OCI-LY3 (cell line): Measurements from ENCODE around the gene GEN1.

Source experiments
- EZH2phosphoT487 ChIP-seq: fragments of 200-600 bp; shearing (Covaris generic); IDR thresholded peaks from 2 replicates; pipeline ENCODE4 v1.6.1; 2018; ENCODE audit warnings: antibody characterized with exemption, mixed run types, low read depth
- TF ChIP-seq, protein P1 (sequence below): fragments of 200-600, 300-600 bp; sonication (generic); IDR thresholded peaks from 2 replicates; pipeline ENCODE4 v1.5.1; 2014; ENCODE audit warnings: antibody characterized with exemption, low read length, low read depth

DNA sequence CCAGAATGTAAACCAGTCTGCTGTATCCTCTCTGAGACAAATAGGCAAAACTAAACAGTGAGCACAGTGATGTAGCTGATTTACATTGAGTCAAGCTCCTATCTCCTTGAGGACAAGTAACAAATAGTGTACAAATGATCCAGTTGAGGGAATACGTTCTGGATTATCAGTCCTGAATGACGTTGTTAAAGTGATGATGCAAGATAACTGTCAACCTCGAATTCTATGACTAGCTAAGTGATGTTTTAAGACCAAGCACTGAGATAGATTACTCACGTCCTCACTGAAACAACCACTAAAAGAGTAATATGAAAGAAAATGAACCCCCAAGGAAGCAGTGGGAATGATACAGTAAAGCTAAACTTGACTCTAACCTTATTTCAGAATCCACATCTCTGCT lies 47.1 kb upstream of the GEN1 start:
- no peak for TF ChIP-seq EZH2phosphoT487
- TF ChIP-seq, protein P1, sequence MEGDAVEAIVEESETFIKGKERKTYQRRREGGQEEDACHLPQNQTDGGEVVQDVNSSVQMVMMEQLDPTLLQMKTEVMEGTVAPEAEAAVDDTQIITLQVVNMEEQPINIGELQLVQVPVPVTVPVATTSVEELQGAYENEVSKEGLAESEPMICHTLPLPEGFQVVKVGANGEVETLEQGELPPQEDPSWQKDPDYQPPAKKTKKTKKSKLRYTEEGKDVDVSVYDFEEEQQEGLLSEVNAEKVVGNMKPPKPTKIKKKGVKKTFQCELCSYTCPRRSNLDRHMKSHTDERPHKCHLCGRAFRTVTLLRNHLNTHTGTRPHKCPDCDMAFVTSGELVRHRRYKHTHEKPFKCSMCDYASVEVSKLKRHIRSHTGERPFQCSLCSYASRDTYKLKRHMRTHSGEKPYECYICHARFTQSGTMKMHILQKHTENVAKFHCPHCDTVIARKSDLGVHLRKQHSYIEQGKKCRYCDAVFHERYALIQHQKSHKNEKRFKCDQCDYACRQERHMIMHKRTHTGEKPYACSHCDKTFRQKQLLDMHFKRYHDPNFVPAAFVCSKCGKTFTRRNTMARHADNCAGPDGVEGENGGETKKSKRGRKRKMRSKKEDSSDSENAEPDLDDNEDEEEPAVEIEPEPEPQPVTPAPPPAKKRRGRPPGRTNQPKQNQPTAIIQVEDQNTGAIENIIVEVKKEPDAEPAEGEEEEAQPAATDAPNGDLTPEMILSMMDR, result no peak
